ENCODE data around the gene ADH5.

ADH5 gene

DNA sequence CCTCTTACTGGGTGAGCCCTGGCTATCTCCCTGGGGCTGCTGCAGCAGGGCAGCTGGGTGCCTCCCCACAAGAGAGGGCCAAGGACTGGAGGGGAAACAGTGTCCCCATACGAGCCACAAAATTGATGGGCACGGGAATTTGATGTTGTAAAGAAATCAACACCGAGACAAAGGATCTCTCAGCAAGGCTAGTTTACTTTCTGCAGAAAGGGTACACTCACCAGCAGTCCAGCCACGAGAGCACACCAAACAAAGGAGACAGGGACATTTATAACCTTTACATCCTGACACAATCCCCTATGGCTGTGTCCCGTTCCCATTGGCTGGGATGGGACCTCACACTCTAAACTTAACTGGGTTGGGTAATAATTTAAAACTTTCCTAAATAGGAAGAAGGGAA lies 67.2 kb downstream of the ADH5 start:
- TF ChIP-seq, protein P1, sequence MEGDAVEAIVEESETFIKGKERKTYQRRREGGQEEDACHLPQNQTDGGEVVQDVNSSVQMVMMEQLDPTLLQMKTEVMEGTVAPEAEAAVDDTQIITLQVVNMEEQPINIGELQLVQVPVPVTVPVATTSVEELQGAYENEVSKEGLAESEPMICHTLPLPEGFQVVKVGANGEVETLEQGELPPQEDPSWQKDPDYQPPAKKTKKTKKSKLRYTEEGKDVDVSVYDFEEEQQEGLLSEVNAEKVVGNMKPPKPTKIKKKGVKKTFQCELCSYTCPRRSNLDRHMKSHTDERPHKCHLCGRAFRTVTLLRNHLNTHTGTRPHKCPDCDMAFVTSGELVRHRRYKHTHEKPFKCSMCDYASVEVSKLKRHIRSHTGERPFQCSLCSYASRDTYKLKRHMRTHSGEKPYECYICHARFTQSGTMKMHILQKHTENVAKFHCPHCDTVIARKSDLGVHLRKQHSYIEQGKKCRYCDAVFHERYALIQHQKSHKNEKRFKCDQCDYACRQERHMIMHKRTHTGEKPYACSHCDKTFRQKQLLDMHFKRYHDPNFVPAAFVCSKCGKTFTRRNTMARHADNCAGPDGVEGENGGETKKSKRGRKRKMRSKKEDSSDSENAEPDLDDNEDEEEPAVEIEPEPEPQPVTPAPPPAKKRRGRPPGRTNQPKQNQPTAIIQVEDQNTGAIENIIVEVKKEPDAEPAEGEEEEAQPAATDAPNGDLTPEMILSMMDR (conservative IDR thresholded peaks at IDR 0.05) = no peak
- TF ChIP-seq ZFX (IDR thresholded peaks at IDR 0.05) = no peak
- no peak overlapping the region for H3K27ac ChIP-seq
